WTC11 (cell line): Measurements from ENCODE around the gene NSUN7.

ENCODE experiments used
- CREB1 ChIP-seq: sonication (generic); formaldehyde crosslinking; IDR thresholded peaks from 2 replicates; pipeline ENCODE4 v1.8.0; 2023; ENCODE audit warnings: mild to moderate bottlenecking, missing genetic modification reagents
- ZNF423 ChIP-seq: fragments of 250-450 bp; sonication (Bioruptor Pico); IDR thresholded peaks from 2 replicates; pipeline ENCODE4 v2.1.2; 2022; ENCODE audit warnings: mild to moderate bottlenecking, moderate library complexity
- TF ChIP-seq, protein P1 (sequence below): sonication (generic); formaldehyde crosslinking; IDR thresholded peaks from 2 replicates; pipeline ENCODE4 v1.8.1; 2023; ENCODE audit warnings: mild to moderate bottlenecking, missing genetic modification reagents, borderline replicate concordance

DNA sequence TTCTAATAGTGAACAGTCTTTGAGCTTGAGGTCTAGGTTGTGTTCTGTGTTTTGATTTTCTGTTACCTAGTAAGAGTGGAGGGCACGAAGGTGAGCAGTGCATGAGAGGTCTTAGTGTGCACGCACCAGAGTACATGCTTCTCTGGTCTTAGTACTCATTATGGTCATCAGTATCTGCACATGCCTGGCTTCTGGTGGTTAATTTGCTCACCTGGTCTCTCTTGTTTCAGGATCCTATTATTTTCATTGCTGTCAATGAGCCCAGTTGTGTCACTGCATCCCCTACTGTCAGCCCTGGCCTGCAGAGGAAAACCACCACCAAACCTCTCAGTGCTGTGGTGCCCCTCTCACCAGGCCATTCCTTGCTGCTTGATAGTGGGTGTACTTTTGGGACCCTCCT lies 54.8 kb downstream of the NSUN7 start:
- TF ChIP-seq ZNF423 (CRISPR knock-in tag), result no peak
- no peak for TF ChIP-seq CREB1 (CRISPR knock-in tag)
- TF ChIP-seq, protein P1, sequence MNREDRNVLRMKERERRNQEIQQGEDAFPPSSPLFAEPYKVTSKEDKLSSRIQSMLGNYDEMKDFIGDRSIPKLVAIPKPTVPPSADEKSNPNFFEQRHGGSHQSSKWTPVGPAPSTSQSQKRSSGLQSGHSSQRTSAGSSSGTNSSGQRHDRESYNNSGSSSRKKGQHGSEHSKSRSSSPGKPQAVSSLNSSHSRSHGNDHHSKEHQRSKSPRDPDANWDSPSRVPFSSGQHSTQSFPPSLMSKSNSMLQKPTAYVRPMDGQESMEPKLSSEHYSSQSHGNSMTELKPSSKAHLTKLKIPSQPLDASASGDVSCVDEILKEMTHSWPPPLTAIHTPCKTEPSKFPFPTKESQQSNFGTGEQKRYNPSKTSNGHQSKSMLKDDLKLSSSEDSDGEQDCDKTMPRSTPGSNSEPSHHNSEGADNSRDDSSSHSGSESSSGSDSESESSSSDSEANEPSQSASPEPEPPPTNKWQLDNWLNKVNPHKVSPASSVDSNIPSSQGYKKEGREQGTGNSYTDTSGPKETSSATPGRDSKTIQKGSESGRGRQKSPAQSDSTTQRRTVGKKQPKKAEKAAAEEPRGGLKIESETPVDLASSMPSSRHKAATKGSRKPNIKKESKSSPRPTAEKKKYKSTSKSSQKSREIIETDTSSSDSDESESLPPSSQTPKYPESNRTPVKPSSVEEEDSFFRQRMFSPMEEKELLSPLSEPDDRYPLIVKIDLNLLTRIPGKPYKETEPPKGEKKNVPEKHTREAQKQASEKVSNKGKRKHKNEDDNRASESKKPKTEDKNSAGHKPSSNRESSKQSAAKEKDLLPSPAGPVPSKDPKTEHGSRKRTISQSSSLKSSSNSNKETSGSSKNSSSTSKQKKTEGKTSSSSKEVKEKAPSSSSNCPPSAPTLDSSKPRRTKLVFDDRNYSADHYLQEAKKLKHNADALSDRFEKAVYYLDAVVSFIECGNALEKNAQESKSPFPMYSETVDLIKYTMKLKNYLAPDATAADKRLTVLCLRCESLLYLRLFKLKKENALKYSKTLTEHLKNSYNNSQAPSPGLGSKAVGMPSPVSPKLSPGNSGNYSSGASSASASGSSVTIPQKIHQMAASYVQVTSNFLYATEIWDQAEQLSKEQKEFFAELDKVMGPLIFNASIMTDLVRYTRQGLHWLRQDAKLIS (CRISPR knock-in tag), result no peak
